Endothelial cell (in vitro differentiated cells): ENCODE measurements around the gene DYRK1A. TPM values are rescaled to one million over a fixed set of nuclear protein-coding genes. Genes with fewer than 3 reads are reported as not detected.

Experiments
- DNase-seq: peaks from one replicate; pipeline ENCODE4 v3.0.0; 2021; ENCODE audit warnings: low spot score
- H3K27ac Mint-ChIP-seq: one replicate; pipeline ENCODE4 v1.8.0; 2021; ENCODE audit warnings: mixed read lengths, inconsistent platforms; ENCODE audit not compliant: unreplicated experiment
- H3K27me3 Mint-ChIP-seq: one replicate; pipeline ENCODE4 v1.8.0; 2021; ENCODE audit warnings: mild to moderate bottlenecking, moderate library complexity, mixed read lengths, inconsistent platforms; ENCODE audit not compliant: unreplicated experiment
- H3K36me3 Mint-ChIP-seq: one replicate; pipeline ENCODE4 v1.8.0; 2021; ENCODE audit warnings: mild to moderate bottlenecking, low read depth, mixed read lengths, inconsistent platforms; ENCODE audit not compliant: unreplicated experiment
- H3K4me1 Mint-ChIP-seq: one replicate; pipeline ENCODE4 v1.8.0; 2021; ENCODE audit warnings: mild to moderate bottlenecking, mixed read lengths, inconsistent platforms; ENCODE audit not compliant: unreplicated experiment
- H3K4me3 Mint-ChIP-seq: one replicate; pipeline ENCODE4 v1.8.0; 2021; ENCODE audit warnings: mild to moderate bottlenecking, mixed read lengths, inconsistent platforms; ENCODE audit not compliant: unreplicated experiment
- H3K9me3 Mint-ChIP-seq: one replicate; pipeline ENCODE4 v1.8.0; 2021; ENCODE audit warnings: mixed read lengths, inconsistent platforms; ENCODE audit not compliant: unreplicated experiment
- CTCF ChIP-seq: fragments of 200-600 bp; sonication (generic); IDR thresholded peaks from one replicate; pipeline ENCODE4 v1.5.0; 2021; ENCODE audit warnings: antibody characterized with exemption; ENCODE audit not compliant: unreplicated experiment
- total RNA-seq: library from RNA; stranded (reverse); fragmentation: NEBNext Ultra II Directional; extraction: Animal tissue kit (Norgen Biotek cat#: 25700); gene quantifications from one replicate; pipeline ENCODE4 v1.2.1, GENCODE V29; 2021; ENCODE audit not compliant: unreplicated experiment

DYRK1A gene
- total RNA-seq, 1 donor from 2014 or later = 87.5 TPM

GRCh38 chr21:37553078-37553481 lies 186.5 kb downstream of the DYRK1A start:
- H3K27ac Mint-ChIP-seq = no peak overlapping the region
- no peaks in the 10 kb centered on the region for H3K9me3 Mint-ChIP-seq
- H3K36me3 Mint-ChIP-seq = no peaks in the 10 kb centered on the region
- no peak for DNase-seq
- H3K4me1 Mint-ChIP-seq = peaks cover 12% of the 10 kb centered on the region
- H3K4me3 Mint-ChIP-seq = no peak overlapping the region
- TF ChIP-seq CTCF = no peak
- peaks cover 3% of the 10 kb centered on the region for H3K27me3 Mint-ChIP-seq

GRCh38 chr21:37554661-37555379 lies 188.2 kb downstream of the DYRK1A start:
- Mint-ChIP-seq H3K36me3 (no peaks in the 10 kb centered on the region), H3K4me3 (no peak overlapping the region), H3K4me1 (peaks cover 6% of the 10 kb centered on the region), H3K27ac (no peak overlapping the region), H3K9me3 (no peaks in the 10 kb centered on the region), H3K27me3 (peaks cover 1% of the 10 kb centered on the region)
- no peak for TF ChIP-seq CTCF
- no peak for DNase-seq

GRCh38 chr21:37555672-37556261 lies 189.2 kb downstream of the DYRK1A start:
- Mint-ChIP-seq H3K27ac (no peak overlapping the region), H3K27me3 (no peaks in the 10 kb centered on the region), H3K36me3 (no peaks in the 10 kb centered on the region), H3K4me3 (no peak overlapping the region), H3K9me3 (no peaks in the 10 kb centered on the region), H3K4me1 (peaks cover 3% of the 10 kb centered on the region)
- no peak for DNase-seq
- no peak for TF ChIP-seq CTCF

GRCh38 chr21:37557261-37557950 lies 190.8 kb downstream of the DYRK1A start:
- H3K9me3 Mint-ChIP-seq = no peaks in the 10 kb centered on the region

More at GRCh38 chr21:37557261-37557950, 190.8 kb downstream of the DYRK1A start:
- TF ChIP-seq CTCF = no peak
- Mint-ChIP-seq H3K27ac (no peak overlapping the region), H3K4me3 (no peak overlapping the region), H3K4me1 (no peaks in the 10 kb centered on the region), H3K36me3 (no peaks in the 10 kb centered on the region), H3K27me3 (no peaks in the 10 kb centered on the region)
- no peak for DNase-seq
